HL-60 (cell line): ENCODE results near the gene IFI6.
"Not testable (repeated sequence)": the region's sequence is repeated elsewhere in the genome, so short reads cannot be mapped to it uniquely, and the experiment has no call there.

Experiments
- DNase-seq, 2 experiments: peaks; one replicate each; pipeline ENCODE4 v3.0.0-alpha.2; 2010 to 2020; ENCODE audit warnings: low read depth in 1 of 2, low spot score in 1 of 2
- H3K27ac ChIP-seq: fragments of 250-450 bp; sonication (Bioruptor Pico); replicated peaks from 2 replicates; pipeline ENCODE4 v1.5.1; 2020; ENCODE audit warnings: mild to moderate bottlenecking, moderate library complexity
- H3K27me3 ChIP-seq: fragments of 250-450 bp; sonication (Bioruptor Pico); 2 replicates; pipeline ENCODE4 v1.5.1; 2021; ENCODE audit warnings: mild to moderate bottlenecking, moderate library complexity; ENCODE audit not compliant: insufficient read depth, poor library complexity, severe bottlenecking
- H3K4me3 ChIP-seq: replicated peaks from 2 replicates; pipeline ENCODE4 v1.5.1; 2011; ENCODE audit warnings: mild to moderate bottlenecking, control low read depth, low read length; ENCODE audit not compliant: insufficient read depth
- CTCF ChIP-seq: IDR thresholded peaks from one replicate; pipeline ENCODE4 v1.5.1; 2011; ENCODE audit warnings: low read length, control low read depth, inconsistent platforms; ENCODE audit not compliant: insufficient read depth
- GABPA ChIP-seq: IDR thresholded peaks from 2 replicates; pipeline ENCODE4 v1.6.1; 2012; ENCODE audit warnings: low read depth
- POLR2AphosphoS5 ChIP-seq: IDR thresholded peaks from 2 replicates; pipeline ENCODE4 v1.6.1; 2012; ENCODE audit warnings: low read depth
- REST ChIP-seq: IDR thresholded peaks from 2 replicates; pipeline ENCODE4 v1.6.1; 2012; ENCODE audit warnings: low read depth; ENCODE audit not compliant: insufficient replicate concordance
- SPI1 ChIP-seq: IDR thresholded peaks from 2 replicates; pipeline ENCODE4 v1.6.1; 2012; ENCODE audit warnings: low read depth, mild to moderate bottlenecking, borderline replicate concordance

Gene IFI6

GRCh38 chr1:27684176-27684575, 12.2 kb upstream of the IFI6 start:
- TF ChIP-seq POLR2AphosphoS5 (no peak), REST (no peak), CTCF (no peak), GABPA (no peak), SPI1 (no peak)
- no peak overlapping the region for H3K27ac ChIP-seq
- H3K27me3 ChIP-seq: no peaks in the 10 kb centered on the region

GRCh38 chr1:27682351-27682944, 10.5 kb upstream of the IFI6 start:
- H3K4me3 ChIP-seq: no peak overlapping the region
- H3K27ac ChIP-seq: no peak overlapping the region
- no peak for DNase-seq
- no peak for TF ChIP-seq CTCF
- no peak for TF ChIP-seq REST
- no peaks in the 10 kb centered on the region for H3K27me3 ChIP-seq

More at GRCh38 chr1:27684176-27684575, 12.2 kb upstream of the IFI6 start:
- no peak overlapping the region for H3K4me3 ChIP-seq
- DNase-seq: no peak

- H3K27ac ChIP-seq, H3K27me3 ChIP-seq, H3K4me3 ChIP-seq, DNase-seq: not testable (repeated sequence)
These were observed 9.6 kb upstream of the IFI6 start for GRCh38 chr1:27681580-27681979.

- not testable (repeated sequence) for H3K27ac ChIP-seq, H3K27me3 ChIP-seq, DNase-seq, H3K4me3 ChIP-seq
These were observed 8.3 kb upstream of the IFI6 start for GRCh38 chr1:27680225-27680791.

GRCh38 chr1:27678747-27679146, 6.8 kb upstream of the IFI6 start:
- Histone ChIP-seq H3K4me3 (no peak overlapping the region), H3K27me3 (no peaks in the 10 kb centered on the region), H3K27ac (no peak overlapping the region)
- no peak for TF ChIP-seq GABPA
- no peak for TF ChIP-seq CTCF
- TF ChIP-seq POLR2AphosphoS5: no peak
- no peak for TF ChIP-seq SPI1
- no peak for TF ChIP-seq REST
- no peak for DNase-seq
